Placental epithelial cell (primary cell): ENCODE measurements around the gene PCDHGB3. TPM values are rescaled to one million over a fixed set of nuclear protein-coding genes. Genes with fewer than 3 reads are reported as not detected.

ENCODE experiments used
- total RNA-seq: library from RNA; depleted of rRNA; stranded (reverse); fragments of >200 nt; gene quantifications from 2 replicates; pipeline ENCODE4 v1.2.3, GENCODE V29; 2012

The PCDHGB3 gene
- total RNA-seq, 1 donor, result 5.9 TPM

DNA sequence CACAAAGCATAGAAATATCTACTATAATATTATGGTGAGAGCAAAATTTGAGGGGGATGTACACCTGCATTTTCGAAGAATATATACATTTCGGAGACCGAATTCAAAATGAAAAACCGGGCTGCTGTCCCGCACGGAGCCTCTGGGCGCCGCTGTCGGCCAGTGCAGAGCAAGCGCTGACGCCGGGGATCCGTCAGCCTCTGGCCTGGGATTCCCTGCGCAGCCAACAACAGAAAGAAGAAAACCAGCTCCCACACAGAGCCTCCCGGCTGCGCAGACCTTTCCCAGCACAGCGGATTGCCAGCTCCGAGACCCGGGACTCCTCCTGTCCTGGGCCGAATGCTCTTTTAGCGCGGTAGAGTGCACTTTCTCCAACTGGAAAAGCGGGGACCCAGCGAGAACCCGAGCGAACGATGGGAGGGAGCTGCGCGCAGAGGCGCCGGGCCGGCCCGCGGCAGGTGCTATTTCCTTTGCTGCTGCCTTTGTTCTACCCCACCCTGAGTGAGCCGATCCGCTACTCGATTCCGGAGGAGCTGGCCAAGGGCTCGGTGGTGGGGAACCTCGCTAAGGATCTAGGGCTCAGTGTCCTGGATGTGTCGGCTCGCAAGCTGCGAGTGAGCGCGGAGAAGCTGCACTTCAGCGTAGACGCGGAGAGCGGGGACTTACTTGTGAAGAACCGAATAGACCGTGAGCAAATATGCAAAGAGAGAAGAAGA lies 37.9 kb downstream of the PCDHGB3 start, which contains the start of gene PCDHGB6:
Gene PCDHGB6 (plus strand): TSS at position 232 of the 716 bp plus-strand sequence. CDS start 182 bp downstream, at position 414.

DNA sequence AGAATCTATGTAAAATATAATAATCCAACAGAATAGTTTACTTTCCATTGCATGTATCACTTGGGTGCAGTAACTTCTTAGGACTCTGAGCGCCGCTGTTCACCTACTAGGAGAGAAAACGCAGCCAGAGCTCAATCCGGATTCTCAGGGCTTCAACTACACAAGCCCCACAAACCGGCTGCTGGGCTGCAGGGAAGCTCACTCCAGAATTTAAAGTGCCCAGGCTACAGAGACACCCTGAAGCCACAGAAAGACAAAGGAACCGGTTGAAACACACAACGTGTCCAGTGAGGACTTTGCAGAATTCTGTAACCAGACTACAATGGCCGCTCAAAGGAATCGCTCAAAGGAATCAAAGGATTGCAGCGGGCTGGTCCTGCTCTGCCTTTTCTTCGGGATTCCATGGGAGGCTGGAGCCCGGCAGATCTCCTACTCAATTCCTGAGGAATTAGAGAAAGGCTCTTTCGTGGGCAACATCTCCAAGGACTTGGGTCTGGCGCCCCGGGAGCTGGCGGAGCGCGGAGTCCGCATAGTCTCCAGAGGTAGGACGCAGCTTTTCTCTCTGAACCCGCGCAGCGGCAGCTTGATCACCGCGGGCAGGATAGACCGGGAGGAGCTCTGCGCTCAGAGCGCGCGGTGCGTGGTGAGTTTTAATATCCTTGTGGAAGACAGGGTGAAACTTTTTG lies 43.0 kb downstream of the PCDHGB3 start, which contains the start of gene PCDHGA10:
Gene PCDHGA10 (plus strand): TSS at position 134 of the 686 bp plus-strand sequence. CDS start 189 bp downstream, at position 323.

DNA sequence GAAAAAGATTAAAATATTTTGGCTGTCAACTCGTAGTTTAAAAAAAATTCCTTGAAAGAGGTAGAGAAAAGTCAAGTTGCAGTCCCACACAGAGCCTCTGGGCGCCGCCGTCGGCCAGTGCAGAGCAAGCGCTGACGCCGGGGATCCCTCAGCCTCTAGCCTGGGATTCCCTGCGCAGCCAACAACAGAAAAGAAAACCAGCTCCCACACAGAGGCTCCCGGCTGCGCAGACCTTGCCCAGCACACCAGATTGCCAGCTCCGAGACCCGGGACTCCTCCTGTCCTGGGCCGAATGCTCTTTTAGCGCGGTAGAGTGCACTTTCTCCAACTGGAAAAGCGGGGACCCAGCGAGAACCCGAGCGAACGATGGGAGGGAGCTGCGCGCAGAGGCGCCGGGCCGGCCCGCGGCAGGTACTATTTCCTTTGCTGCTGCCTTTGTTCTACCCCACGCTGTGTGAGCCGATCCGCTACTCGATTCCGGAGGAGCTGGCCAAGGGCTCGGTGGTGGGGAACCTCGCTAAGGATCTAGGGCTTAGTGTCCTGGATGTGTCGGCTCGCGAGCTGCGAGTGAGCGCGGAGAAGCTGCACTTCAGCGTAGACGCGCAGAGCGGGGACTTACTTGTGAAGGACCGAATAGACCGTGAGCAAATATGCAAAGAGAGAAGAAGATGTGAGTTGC lies 47.6 kb downstream of the PCDHGB3 start, which contains the start of gene PCDHGB7:
Gene PCDHGB7 (plus strand): TSS at position 184 of the 679 bp plus-strand sequence. CDS start 183 bp downstream, at position 367.

DNA sequence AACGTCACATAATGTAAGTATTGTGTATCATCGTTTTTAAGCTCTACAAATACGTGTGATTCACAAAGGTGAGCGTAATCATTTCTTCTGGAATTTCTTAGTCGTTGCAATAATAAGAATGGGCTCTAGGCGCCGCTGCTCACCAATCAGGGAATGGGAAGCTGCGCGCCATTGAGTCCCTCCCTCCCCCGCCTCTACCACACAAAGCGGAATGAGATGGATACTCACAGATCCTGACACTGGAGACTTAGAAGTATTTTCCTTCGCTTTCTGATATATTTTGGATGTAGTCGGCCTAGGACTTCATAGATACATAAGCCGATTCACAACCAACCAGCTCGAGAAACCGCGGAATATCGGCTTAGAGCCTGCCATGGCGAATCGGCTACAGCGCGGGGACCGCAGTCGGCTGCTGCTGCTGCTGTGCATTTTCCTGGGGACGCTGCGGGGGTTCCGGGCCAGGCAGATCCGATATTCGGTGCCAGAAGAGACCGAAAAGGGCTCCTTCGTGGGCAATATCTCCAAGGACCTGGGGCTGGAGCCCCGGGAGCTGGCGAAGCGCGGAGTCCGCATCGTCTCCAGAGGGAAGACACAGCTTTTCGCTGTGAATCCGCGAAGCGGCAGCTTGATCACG lies 50.9 kb downstream of the PCDHGB3 start, which contains the start of gene PCDHGA11:
Gene PCDHGA11 (plus strand): TSS at position 197 of the 634 bp plus-strand sequence. CDS start 177 bp downstream, at position 374.

Other genes starting within 250 kb of the PCDHGB3 start
- 0.22 and 0.39 TPM in 2 replicates for gene PCDHB4, start 248.4 kb upstream of the PCDHGB3 start, total RNA-seq
- under 0.01 and 0.54 TPM in 2 replicates for gene PCDHB5, start 235.0 kb upstream of the PCDHGB3 start, total RNA-seq
- gene PCDHB6, start 220.2 kb upstream of the PCDHGB3 start, total RNA-seq, result 0.11 and 0.39 TPM in 2 replicates
- 0.22 and 0.79 TPM in 2 replicates for gene PCDHB7, start 197.6 kb upstream of the PCDHGB3 start, total RNA-seq
- under 0.01 TPM in 1 of 2 replicates, not detected in the other for gene PCDHB8, start 192.5 kb upstream of the PCDHGB3 start, total RNA-seq
- under 0.01 and 0.11 TPM in 2 replicates for gene PCDHB16, start 187.9 kb upstream of the PCDHGB3 start, total RNA-seq
- 0.54 TPM in 1 of 2 replicates, not detected in the other for gene PCDHB9, start 183.1 kb upstream of the PCDHGB3 start, total RNA-seq
- gene PCDHB10, start 177.9 kb upstream of the PCDHGB3 start, total RNA-seq, result 0.39 TPM in 1 of 2 replicates, not detected in the other
- gene PCDHB11, start 170.6 kb upstream of the PCDHGB3 start, total RNA-seq, result 0.39 TPM in 1 of 2 replicates, not detected in the other
- under 0.01 and 0.11 TPM in 2 replicates for gene PCDHB12, start 161.5 kb upstream of the PCDHGB3 start, total RNA-seq
- 0.43 and 0.79 TPM in 2 replicates for gene PCDHB13, start 156.3 kb upstream of the PCDHGB3 start, total RNA-seq
- gene PCDHB14, start 146.9 kb upstream of the PCDHGB3 start, total RNA-seq, result 0.22 and 1.2 TPM in 2 replicates
- gene PCDHB15, start 124.8 kb upstream of the PCDHGB3 start, total RNA-seq, result 0.11 and 0.39 TPM in 2 replicates
- 0.22 and 0.39 TPM in 2 replicates for gene SLC25A2, start 66.2 kb upstream of the PCDHGB3 start, total RNA-seq
- gene TAF7, start 49.5 kb upstream of the PCDHGB3 start, total RNA-seq, result 49.9 and 60.9 TPM in 2 replicates
- 0.22 and 0.39 TPM in 2 replicates for gene PCDHGA1, start 39.7 kb upstream of the PCDHGB3 start, total RNA-seq
- 0.43 and 1.2 TPM in 2 replicates for gene PCDHGA2, start 31.5 kb upstream of the PCDHGB3 start, total RNA-seq
- gene PCDHGA3, start 26.4 kb upstream of the PCDHGB3 start, total RNA-seq, result 0.33 and 1.2 TPM in 2 replicates
- gene PCDHGB1, start 20.1 kb upstream of the PCDHGB3 start, total RNA-seq, result 0.98 and 2.0 TPM in 2 replicates
- 1.5 and 2.7 TPM in 2 replicates for gene PCDHGA4, start 15.2 kb upstream of the PCDHGB3 start, total RNA-seq
- gene PCDHGB2, start 10.2 kb upstream of the PCDHGB3 start, total RNA-seq, result 0.33 and 2.4 TPM in 2 replicates
- 0.43 and 1.6 TPM in 2 replicates for gene PCDHGA5, start 6.1 kb upstream of the PCDHGB3 start, total RNA-seq
- 2.6 and 3.9 TPM in 2 replicates for gene PCDHGA6, start 3.6 kb downstream of the PCDHGB3 start, total RNA-seq
- gene PCDHGA7, start 12.5 kb downstream of the PCDHGB3 start, total RNA-seq, result 2.8 and 5.5 TPM in 2 replicates
- 12.0 and 13.0 TPM in 2 replicates for gene PCDHGB4, start 17.5 kb downstream of the PCDHGB3 start, total RNA-seq
- 1.2 and 3.5 TPM in 2 replicates for gene PCDHGA8, start 22.4 kb downstream of the PCDHGB3 start, total RNA-seq
- gene PCDHGB5, start 27.7 kb downstream of the PCDHGB3 start, total RNA-seq, result 13.7 and 15.4 TPM in 2 replicates
- gene PCDHGA9, start 32.5 kb downstream of the PCDHGB3 start, total RNA-seq, result 4.3 and 5.7 TPM in 2 replicates
- gene PCDHGB6, start 37.8 kb downstream of the PCDHGB3 start, total RNA-seq, result 2.3 and 3.1 TPM in 2 replicates
- gene PCDHGA10, start 42.7 kb downstream of the PCDHGB3 start, total RNA-seq, result 4.4 and 9.4 TPM in 2 replicates
- 1.8 and 7.5 TPM in 2 replicates for gene PCDHGB7, start 47.4 kb downstream of the PCDHGB3 start, total RNA-seq
- 6.2 and 9.0 TPM in 2 replicates for gene PCDHGA11, start 50.8 kb downstream of the PCDHGB3 start, total RNA-seq
- 6.7 and 8.2 TPM in 2 replicates for gene PCDHGA12, start 60.3 kb downstream of the PCDHGB3 start, total RNA-seq
- gene PCDHGC3, start 105.7 kb downstream of the PCDHGB3 start, total RNA-seq, result 9.4 and 10.3 TPM in 2 replicates
- 0.54 and 2.4 TPM in 2 replicates for gene PCDHGC4, start 114.8 kb downstream of the PCDHGB3 start, total RNA-seq
- gene PCDHGC5, start 118.8 kb downstream of the PCDHGB3 start, total RNA-seq, result 0.22 and 1.6 TPM in 2 replicates
- 34.2 and 47.4 TPM in 2 replicates for gene DIAPH1, start 248.8 kb downstream of the PCDHGB3 start, total RNA-seq